Mesenchymal stem cell (in vitro differentiated cells and primary cell): Measurements from ENCODE around the gene SSBP4.

ENCODE experiments used
- DNase-seq: peaks from one replicate; pipeline ENCODE4 v3.0.0-alpha.2; 2013
- H2AFZ ChIP-seq: one replicate; pipeline ENCODE4 v1.6.1; 2013; ENCODE audit warnings: low read depth, mild to moderate bottlenecking, control low read depth, inconsistent platforms, low read length, moderate library complexity
- H2AK5ac ChIP-seq: 2 replicates; pipeline ENCODE4 v1.6.1; 2013; ENCODE audit warnings: low read length, moderate library complexity, mild to moderate bottlenecking, inconsistent platforms; ENCODE audit not compliant: severe bottlenecking
- H2BK120ac ChIP-seq: one replicate; pipeline ENCODE4 v1.6.1; 2013; ENCODE audit warnings: low read depth, mild to moderate bottlenecking, inconsistent platforms, low read length, moderate library complexity
- H2BK12ac ChIP-seq, 2 experiments: one replicate each; pipeline ENCODE4 v1.6.1; 2013; ENCODE audit warnings: inconsistent platforms in 2 of 2, low read length in 2 of 2, mild to moderate bottlenecking in 2 of 2, moderate library complexity in 2 of 2, control low read depth in 1 of 2
- H2BK15ac ChIP-seq: one replicate; pipeline ENCODE4 v1.6.1; 2013; ENCODE audit warnings: mild to moderate bottlenecking, low read depth, inconsistent platforms; ENCODE audit not compliant: poor library complexity, severe bottlenecking
- H2BK5ac ChIP-seq: 2 replicates; pipeline ENCODE4 v1.6.1; 2013; ENCODE audit warnings: low read depth, mild to moderate bottlenecking, low read length, control low read depth, inconsistent platforms; ENCODE audit not compliant: poor library complexity, severe bottlenecking
- H3K14ac ChIP-seq, 2 experiments: one replicate each; pipeline ENCODE4 v1.6.1; 2013; ENCODE audit warnings: inconsistent platforms in 2 of 2, low read length in 2 of 2, control low read depth in 1 of 2, mild to moderate bottlenecking in 1 of 2, moderate library complexity in 1 of 2
- H3K18ac ChIP-seq, 2 experiments: one replicate each; pipeline ENCODE4 v1.6.1; 2013; ENCODE audit warnings: inconsistent platforms in 2 of 2, low read length in 2 of 2, control low read depth in 1 of 2, low read depth in 1 of 2, mild to moderate bottlenecking in 1 of 2
- H3K23ac ChIP-seq, 2 experiments: one replicate each; pipeline ENCODE4 v1.6.1; 2013; ENCODE audit warnings: inconsistent platforms in 2 of 2, low read length in 2 of 2, mild to moderate bottlenecking in 2 of 2, moderate library complexity in 2 of 2, control low read depth in 1 of 2
- H3K27ac ChIP-seq: 2 replicates; pipeline ENCODE4 v1.5.1; 2013; ENCODE audit warnings: mild to moderate bottlenecking, moderate library complexity, low read length, control low read depth, inconsistent platforms; ENCODE audit not compliant: poor library complexity, severe bottlenecking
- H3K27me3 ChIP-seq, 2 experiments: 2 replicates each; pipeline versions ENCODE4 v1.6.1 to v1.7.0; 2013; ENCODE audit warnings: low read length in 2 of 2, mild to moderate bottlenecking in 2 of 2, moderate library complexity in 2 of 2, control low read depth in 1 of 2, inconsistent platforms in 1 of 2; ENCODE audit not compliant: control insufficient read depth in 1 of 2, insufficient read depth in 1 of 2
- H3K36me3 ChIP-seq, 2 experiments: 2 replicates each; pipeline versions ENCODE4 v1.6.1 to v1.7.0; 2013; ENCODE audit warnings: low read length in 2 of 2, control low read depth in 1 of 2, inconsistent platforms in 1 of 2, low read depth in 1 of 2, mild to moderate bottlenecking in 1 of 2; ENCODE audit not compliant: insufficient read depth in 2 of 2, control insufficient read depth in 1 of 2
- H3K4ac ChIP-seq, 2 experiments: one replicate each; pipeline ENCODE4 v1.6.1; 2013; ENCODE audit warnings: inconsistent platforms in 2 of 2, low read length in 2 of 2, mild to moderate bottlenecking in 2 of 2, moderate library complexity in 2 of 2, control low read depth in 1 of 2, low read depth in 1 of 2
- H3K4me1 ChIP-seq: 2 replicates; pipeline ENCODE4 v1.6.1; 2013; ENCODE audit warnings: low read depth, low read length, control low read depth; ENCODE audit not compliant: control insufficient read depth, insufficient read depth
- H3K4me2 ChIP-seq: 2 replicates; pipeline ENCODE4 v1.6.1; 2013; ENCODE audit warnings: low read length, mild to moderate bottlenecking, inconsistent platforms; ENCODE audit not compliant: poor library complexity, severe bottlenecking
- H3K4me3 ChIP-seq, 2 experiments: 2 replicates each; pipeline versions ENCODE4 v1.5.1 to v1.7.0; 2013; ENCODE audit warnings: low read length in 2 of 2, mild to moderate bottlenecking in 2 of 2, control low read depth in 1 of 2, low read depth in 1 of 2; ENCODE audit not compliant: insufficient read depth in 1 of 2
- H3K79me1 ChIP-seq: replicated peaks from 2 replicates; pipeline ENCODE4 v1.6.1; 2013; ENCODE audit warnings: mild to moderate bottlenecking, control low read depth, low read length, inconsistent platforms; ENCODE audit not compliant: poor library complexity, severe bottlenecking
- H3K9ac ChIP-seq: 2 replicates; pipeline ENCODE4 v1.7.0; 2013; ENCODE audit warnings: mild to moderate bottlenecking, low read length, moderate library complexity
- H3K9me3 ChIP-seq: 2 replicates; pipeline ENCODE4 v1.7.0; 2013; ENCODE audit warnings: mild to moderate bottlenecking, low read length; ENCODE audit not compliant: control insufficient read depth
- H4K8ac ChIP-seq: one replicate; pipeline ENCODE4 v1.6.1; 2013; ENCODE audit warnings: inconsistent platforms, mild to moderate bottlenecking, low read length, moderate library complexity
- H4K91ac ChIP-seq: one replicate; pipeline ENCODE4 v1.6.1; 2013; ENCODE audit warnings: mild to moderate bottlenecking, low read length, inconsistent platforms
- WGBS: methylation state at CpG from one replicate; pipeline ENCODE4 v1.1.7; 2013; ENCODE audit warnings: mixed read lengths; 5-methylcytosine and 5-hydroxymethylcytosine counted together

SSBP4 gene

DNA sequence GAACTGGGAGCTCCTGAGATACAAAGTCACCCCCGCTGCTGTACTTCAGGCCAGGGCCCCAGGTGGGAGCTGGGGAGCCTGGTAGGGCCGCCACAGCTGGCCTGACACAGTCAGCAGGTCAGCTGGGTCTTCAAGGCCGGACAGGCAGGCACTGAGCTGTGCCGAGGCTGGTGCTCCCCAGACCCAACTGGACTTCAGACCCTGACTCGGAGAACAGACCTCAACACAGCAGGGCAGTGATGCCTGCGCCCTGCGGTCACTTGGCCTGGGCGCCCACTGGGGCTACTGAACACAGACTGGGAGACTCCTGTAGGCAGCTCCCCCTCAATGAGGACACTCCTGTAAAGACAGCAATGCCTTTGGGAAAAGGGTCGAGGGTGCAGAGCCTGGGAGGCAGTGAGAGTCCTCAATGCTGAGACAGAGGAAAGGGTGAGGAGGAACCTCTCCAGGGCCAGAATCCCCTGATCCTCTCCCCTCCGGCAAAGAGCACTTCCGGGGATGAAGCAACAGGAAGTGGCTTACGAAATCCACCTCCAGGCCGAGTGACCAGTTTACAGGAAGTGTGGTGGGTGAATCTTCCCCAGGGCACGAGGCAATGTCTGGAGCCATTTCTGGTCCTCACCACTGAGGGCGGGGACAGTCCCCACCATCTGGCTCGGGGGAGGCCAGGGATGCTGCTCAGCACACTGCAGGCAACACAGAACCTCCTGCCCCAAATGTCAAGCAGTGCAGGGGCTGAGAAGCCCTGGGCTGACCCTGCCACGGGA is 59.5 kb downstream of the SSBP4 start:
- H2BK15ac ChIP-seq = no peak overlapping the region
- no peak overlapping the region for H3K4me2 ChIP-seq
- no peaks in the 10 kb centered on the region for H3K27me3 ChIP-seq
- peak overlapping the region; percentile 33 to 98 for H3K4ac ChIP-seq
- H3K79me1 ChIP-seq = peaks cover 35% of the 10 kb centered on the region
- H3K27ac ChIP-seq = no peak overlapping the region
- peak overlapping the region in 1 of 2 experiments; percentile 5 for H3K14ac ChIP-seq
- H2BK5ac ChIP-seq = no peak overlapping the region
- peak; percentile 97 for DNase-seq
- 55% methylated on average over 15 of the region's 17 CpGs for WGBS
- H3K23ac ChIP-seq = no peak overlapping the region
- H2BK120ac ChIP-seq = peak overlapping the region; percentile 87
- peak overlapping the region; percentile 86 to 96 for H2BK12ac ChIP-seq
- H4K91ac ChIP-seq = peak overlapping the region; percentile 99
- H3K4me1 ChIP-seq = peaks cover 51% of the 10 kb centered on the region
- peak overlapping the region; percentile 30 for H3K9ac ChIP-seq
- no peak overlapping the region for H2AFZ ChIP-seq
- no peak overlapping the region for H3K4me3 ChIP-seq
- H4K8ac ChIP-seq = peak overlapping the region; percentile 93
- H3K36me3 ChIP-seq = peaks cover 0 to 15% of the 10 kb centered on the region in 2 experiments
- peak overlapping the region; percentile 79 to 90 for H3K18ac ChIP-seq
- H3K9me3 ChIP-seq = no peaks in the 10 kb centered on the region
- peak overlapping the region; percentile 37 for H2AK5ac ChIP-seq

DNA sequence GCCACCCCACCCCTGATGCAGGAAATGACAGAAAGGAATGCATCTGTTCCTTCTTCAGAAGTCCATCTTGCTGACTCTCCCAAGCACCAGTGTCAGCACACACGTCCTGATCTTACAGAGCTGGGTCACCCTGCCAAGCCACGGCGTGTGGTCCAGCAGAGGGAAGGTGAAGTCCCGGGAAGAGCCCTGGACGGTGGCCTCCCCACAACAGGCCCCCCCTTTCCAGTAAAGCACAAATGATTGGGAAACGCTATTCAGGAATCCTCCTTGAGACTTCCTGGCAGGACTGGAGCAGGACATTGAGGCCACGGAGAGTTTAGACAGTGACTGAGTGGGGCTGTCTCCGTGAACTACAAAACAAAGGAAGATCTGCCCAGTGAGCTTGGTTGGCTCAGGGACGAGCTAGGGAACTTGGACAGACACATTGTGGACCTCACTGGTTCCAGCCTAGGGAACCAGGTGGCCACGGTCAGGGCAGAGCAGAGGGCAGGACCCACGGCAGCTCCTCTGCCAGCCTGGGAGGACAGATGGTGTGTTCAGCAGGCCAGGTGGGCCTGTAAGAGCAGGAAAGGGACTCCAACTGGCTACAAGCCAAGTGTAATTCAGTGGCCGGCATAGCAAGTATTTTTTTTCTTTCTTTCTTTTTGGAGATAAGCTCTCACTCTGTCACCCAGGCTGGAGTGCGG is 61.0 kb downstream of the SSBP4 start:
- peak overlapping the region; percentile 68 for H3K9ac ChIP-seq
- peak overlapping the region in 1 of 2 experiments; percentile 71 for H3K14ac ChIP-seq
- H2BK12ac ChIP-seq = peak overlapping the region; percentile 29 to 69
- no peak overlapping the region for H3K4me2 ChIP-seq
- H3K4me1 ChIP-seq = peaks cover 52% of the 10 kb centered on the region
- peaks cover 0 to 7% of the 10 kb centered on the region in 2 experiments for H3K36me3 ChIP-seq
- H4K8ac ChIP-seq = peak overlapping the region; percentile 76
- no peak overlapping the region for H2BK5ac ChIP-seq
- peak overlapping the region; percentile 91 for H4K91ac ChIP-seq
- H3K4ac ChIP-seq = peak overlapping the region; percentile 66 to 69
- peak; percentile 92 for DNase-seq
- H3K23ac ChIP-seq = no peak overlapping the region
- WGBS = 53% methylated on average over 13 of the region's 13 CpGs
- no peaks in the 10 kb centered on the region for H3K27me3 ChIP-seq
- no peak overlapping the region for H3K27ac ChIP-seq
- no peak overlapping the region for H2AFZ ChIP-seq
- H3K4me3 ChIP-seq = peak overlapping the region in 1 of 2 experiments; percentile 57
- peak overlapping the region; percentile 87 for H2BK15ac ChIP-seq
- no peak overlapping the region for H2AK5ac ChIP-seq
- H2BK120ac ChIP-seq = no peak overlapping the region
- peak overlapping the region; percentile 79 to 85 for H3K18ac ChIP-seq
- H3K79me1 ChIP-seq = peaks cover 33% of the 10 kb centered on the region
- H3K9me3 ChIP-seq = no peaks in the 10 kb centered on the region

DNA sequence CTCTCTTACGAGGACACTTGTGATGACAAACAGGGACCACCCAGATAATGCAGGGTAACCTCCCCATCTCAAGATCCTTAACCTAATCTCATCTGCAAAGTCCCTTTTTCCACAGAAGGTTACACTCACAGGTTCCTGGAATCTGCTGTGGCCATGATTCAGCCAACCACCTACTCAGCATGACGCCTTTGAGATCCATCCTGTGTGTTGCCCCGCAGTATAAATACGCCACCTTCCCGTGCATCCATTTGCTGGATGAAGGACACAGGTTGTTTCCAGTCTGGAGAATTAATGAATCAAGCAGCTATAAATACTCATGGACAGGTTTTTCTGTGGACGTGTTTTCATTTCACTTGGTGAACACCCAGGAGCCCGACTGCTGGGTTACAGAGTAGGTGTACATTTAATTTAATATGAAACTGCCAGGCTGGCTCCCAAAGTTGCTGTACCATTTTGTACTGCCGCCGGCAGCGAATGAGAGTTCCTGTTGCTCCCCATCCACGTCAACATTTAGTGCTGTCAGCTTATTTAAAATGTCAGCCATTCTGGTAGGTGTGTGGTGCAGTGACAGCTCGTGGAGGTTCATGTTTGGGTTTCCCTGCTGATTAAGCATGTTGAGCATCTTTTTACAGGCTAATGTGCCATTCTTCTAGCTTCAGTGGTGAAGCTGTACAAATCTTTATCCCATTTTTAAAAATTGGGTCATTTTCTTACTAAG is 62.5 kb downstream of the SSBP4 start:
- H2BK15ac ChIP-seq = no peak overlapping the region
- H3K79me1 ChIP-seq = peaks cover 34% of the 10 kb centered on the region
- no peak overlapping the region for H4K91ac ChIP-seq
- H3K4ac ChIP-seq = no peak overlapping the region
- no peaks in the 10 kb centered on the region for H3K27me3 ChIP-seq
- peak overlapping the region in 1 of 2 experiments; percentile 59 for H3K18ac ChIP-seq
- no peak overlapping the region for H2BK120ac ChIP-seq
- H2AFZ ChIP-seq = no peak overlapping the region
- no peak overlapping the region for H4K8ac ChIP-seq
- H3K36me3 ChIP-seq = no peaks in the 10 kb centered on the region
- DNase-seq = no peak
- peaks cover 59% of the 10 kb centered on the region for H3K4me1 ChIP-seq
- no peak overlapping the region for H3K23ac ChIP-seq
- no peak overlapping the region for H3K9ac ChIP-seq
- no peak overlapping the region for H2AK5ac ChIP-seq
- peak overlapping the region; percentile 4 to 12 for H2BK12ac ChIP-seq
- H3K4me3 ChIP-seq = no peak overlapping the region
- no peak overlapping the region for H3K4me2 ChIP-seq
- no peaks in the 10 kb centered on the region for H3K9me3 ChIP-seq
- no peak overlapping the region for H2BK5ac ChIP-seq
- H3K14ac ChIP-seq = no peak overlapping the region
- WGBS = 92% methylated on average over 12 of the region's 12 CpGs
- H3K27ac ChIP-seq = no peak overlapping the region
